ENCODE results near the gene TLCD3B.

GRCh38 chr16:30067584-30067916, 36.5 kb upstream of the TLCD3B start:
- TF ChIP-seq POLR2AphosphoS5 (IDR thresholded peaks at IDR 0.05; ENCODE audit: low read depth) (no peak), CTCF (IDR thresholded peaks at IDR 0.05; ENCODE audit: insufficient read depth, low read length) (no peak), SPI1 (IDR thresholded peaks at IDR 0.05; ENCODE audit: borderline replicate concordance, low read depth) (no peak), REST (IDR thresholded peaks at IDR 0.05; ENCODE audit: insufficient replicate concordance, low read depth) (no peak), GABPA (IDR thresholded peaks at IDR 0.05; ENCODE audit: low read depth) (no peak)

Measured in HL-60 (cell line).